ENCODE data around the gene RNF11. TPM values are rescaled to one million over a fixed set of nuclear protein-coding genes. Genes with fewer than 3 reads are reported as not detected.

Gene RNF11
- total RNA-seq, 4 donors from 2014 or later, result 36.9 to 110 (median 75.6) TPM

DNA sequence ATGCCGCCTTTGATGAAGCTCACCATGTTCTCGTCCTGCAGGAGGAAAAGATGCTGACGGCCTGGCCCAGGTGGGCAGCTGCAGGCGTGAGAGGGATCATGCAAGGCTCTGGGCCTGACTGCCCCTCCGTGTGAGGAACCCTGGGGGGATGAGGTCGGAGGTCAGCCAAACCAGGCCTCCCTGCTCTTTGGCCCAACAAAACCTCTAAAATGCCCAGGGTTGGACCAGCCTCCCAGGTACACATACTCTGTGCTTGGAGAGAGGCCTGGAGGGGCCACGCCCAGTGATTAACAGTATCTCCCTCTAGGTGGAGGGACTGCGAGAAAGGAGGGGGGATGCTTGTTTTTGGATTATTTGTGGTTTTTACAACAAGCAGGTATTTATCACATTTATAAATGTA is 73.2 kb downstream of the RNF11 start:
- TF ChIP-seq POLR2A (IDR thresholded peaks at IDR 0.05), result no peak
- TF ChIP-seq, protein P1, sequence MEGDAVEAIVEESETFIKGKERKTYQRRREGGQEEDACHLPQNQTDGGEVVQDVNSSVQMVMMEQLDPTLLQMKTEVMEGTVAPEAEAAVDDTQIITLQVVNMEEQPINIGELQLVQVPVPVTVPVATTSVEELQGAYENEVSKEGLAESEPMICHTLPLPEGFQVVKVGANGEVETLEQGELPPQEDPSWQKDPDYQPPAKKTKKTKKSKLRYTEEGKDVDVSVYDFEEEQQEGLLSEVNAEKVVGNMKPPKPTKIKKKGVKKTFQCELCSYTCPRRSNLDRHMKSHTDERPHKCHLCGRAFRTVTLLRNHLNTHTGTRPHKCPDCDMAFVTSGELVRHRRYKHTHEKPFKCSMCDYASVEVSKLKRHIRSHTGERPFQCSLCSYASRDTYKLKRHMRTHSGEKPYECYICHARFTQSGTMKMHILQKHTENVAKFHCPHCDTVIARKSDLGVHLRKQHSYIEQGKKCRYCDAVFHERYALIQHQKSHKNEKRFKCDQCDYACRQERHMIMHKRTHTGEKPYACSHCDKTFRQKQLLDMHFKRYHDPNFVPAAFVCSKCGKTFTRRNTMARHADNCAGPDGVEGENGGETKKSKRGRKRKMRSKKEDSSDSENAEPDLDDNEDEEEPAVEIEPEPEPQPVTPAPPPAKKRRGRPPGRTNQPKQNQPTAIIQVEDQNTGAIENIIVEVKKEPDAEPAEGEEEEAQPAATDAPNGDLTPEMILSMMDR (IDR thresholded peaks at IDR 0.05), result no peak
- intact Hi-C loops (cut with DNase I; ENCODE audit: low total_unique reads), result no loop called here
- no peaks in the 10 kb centered on the region for H3K27me3 ChIP-seq
- no peaks in the 10 kb centered on the region for H3K4me1 ChIP-seq
- H3K4me3 ChIP-seq, result no peak overlapping the region
- H3K27ac ChIP-seq, result no peak overlapping the region
- DNase-seq, result no peak
- H3K9me3 ChIP-seq, result no peaks in the 10 kb centered on the region
- no peaks in the 10 kb centered on the region for H3K36me3 ChIP-seq

DNA sequence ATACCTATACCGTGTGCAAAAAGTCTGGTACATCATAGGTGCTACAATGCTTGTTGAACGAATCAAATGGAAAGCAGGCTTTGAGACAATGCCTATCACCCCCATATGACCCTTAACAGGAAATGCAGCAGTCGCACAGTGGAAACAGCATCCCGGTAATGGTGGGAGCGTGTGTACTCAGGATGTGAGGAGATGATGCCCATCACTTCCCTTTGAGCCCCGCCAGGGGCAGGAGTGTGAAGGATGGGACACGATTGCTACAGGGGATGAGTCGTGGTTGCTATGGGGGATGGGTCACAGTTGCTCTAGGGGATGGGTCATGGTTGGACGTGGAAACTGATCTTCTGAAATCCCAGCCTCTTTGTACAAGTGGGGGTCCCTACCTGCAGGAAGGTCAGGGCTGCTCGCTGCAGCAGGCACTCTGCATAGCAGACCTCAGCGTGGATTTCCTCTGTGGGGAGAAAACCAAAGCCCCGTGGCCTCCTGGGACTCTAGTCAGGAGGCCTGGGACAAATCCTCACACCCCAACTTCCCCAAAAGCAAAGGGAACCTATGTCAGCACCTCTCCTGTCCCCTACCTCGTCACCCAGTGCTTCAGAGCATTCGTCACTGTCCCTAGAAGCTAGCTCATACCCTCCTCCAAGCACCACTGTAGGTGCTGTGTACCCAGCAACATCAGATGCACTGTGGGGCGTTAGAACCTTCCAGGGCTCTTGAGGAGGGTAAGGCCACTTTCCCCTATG is 75.0 kb downstream of the RNF11 start:
- no peaks in the 10 kb centered on the region for H3K9me3 ChIP-seq
- no peak overlapping the region for H3K4me3 ChIP-seq
- no peak for TF ChIP-seq POLR2A (IDR thresholded peaks at IDR 0.05)
- TF ChIP-seq, protein P1 (IDR thresholded peaks at IDR 0.05), result no peak
- no peak overlapping the region for H3K27ac ChIP-seq
- intact Hi-C loops (cut with DNase I; ENCODE audit: low total_unique reads), result no loop called here
- no peaks in the 10 kb centered on the region for H3K27me3 ChIP-seq
- no peaks in the 10 kb centered on the region for H3K36me3 ChIP-seq
- no peaks in the 10 kb centered on the region for H3K4me1 ChIP-seq
- no peak for DNase-seq

GRCh38 chr1:51311826-51312225 is 75.8 kb downstream of the RNF11 start:
- Histone ChIP-seq H3K9me3 (no peaks in the 10 kb centered on the region), H3K27me3 (no peaks in the 10 kb centered on the region), H3K36me3 (no peaks in the 10 kb centered on the region), H3K4me3 (no peak overlapping the region), H3K27ac (no peak overlapping the region), H3K4me1 (no peaks in the 10 kb centered on the region)
- intact Hi-C loops (cut with DNase I; ENCODE audit: low total_unique reads), result no loop called here
- no peak for TF ChIP-seq POLR2A (IDR thresholded peaks at IDR 0.05)
- TF ChIP-seq, protein P1 (IDR thresholded peaks at IDR 0.05), result no peak
- DNase-seq, result no peak

GRCh38 chr1:51312718-51313117 is 76.6 kb downstream of the RNF11 start:
- Histone ChIP-seq H3K36me3 (no peaks in the 10 kb centered on the region), H3K9me3 (no peaks in the 10 kb centered on the region), H3K4me3 (no peak overlapping the region), H3K4me1 (no peaks in the 10 kb centered on the region), H3K27me3 (no peaks in the 10 kb centered on the region), H3K27ac (no peak overlapping the region)
- intact Hi-C loops (cut with DNase I; ENCODE audit: low total_unique reads), result no loop called here
- TF ChIP-seq, protein P1 (IDR thresholded peaks at IDR 0.05), result no peak
- TF ChIP-seq POLR2A (IDR thresholded peaks at IDR 0.05), result no peak
- DNase-seq, result no peak

GRCh38 chr1:51313268-51313852 is 77.3 kb downstream of the RNF11 start:
- TF ChIP-seq, protein P1 (IDR thresholded peaks at IDR 0.05), result peak in 1 of 4 experiments; percentile 11
- no peak for TF ChIP-seq POLR2A (IDR thresholded peaks at IDR 0.05)
- no peaks in the 10 kb centered on the region for H3K27me3 ChIP-seq
- H3K27ac ChIP-seq, result peak overlapping the region; percentile 10 to 48
- no peaks in the 10 kb centered on the region for H3K4me1 ChIP-seq
- intact Hi-C loops (cut with DNase I; ENCODE audit: low total_unique reads), result no loop called here
- no peak overlapping the region for H3K4me3 ChIP-seq
- no peak for DNase-seq
- no peaks in the 10 kb centered on the region for H3K36me3 ChIP-seq
- no peaks in the 10 kb centered on the region for H3K9me3 ChIP-seq

Measured in uterus (tissue), 4 donors.